HEK293 (cell line): ENCODE data around the gene SRRM5.

ENCODE experiments used
- ATF2 ChIP-seq: fragments of 450-650 bp; formaldehyde crosslinking; IDR thresholded peaks from 2 replicates; pipeline ENCODE4 v1.5.1; 2016; ENCODE audit warnings: missing biosample characterization, missing genetic modification characterization, low read depth
- GFI1B ChIP-seq: fragments of 450-650 bp; formaldehyde crosslinking; IDR thresholded peaks from 2 replicates; pipeline ENCODE4 v1.5.1; 2016; ENCODE audit warnings: missing biosample characterization, missing genetic modification characterization
- HOXA7 ChIP-seq: sonication (generic); formaldehyde crosslinking; IDR thresholded peaks from 2 replicates; pipeline ENCODE4 v1.8.1; 2022; ENCODE audit warnings: missing genetic modification reagents, borderline replicate concordance
- MYNN ChIP-seq: fragments of 450-650 bp; formaldehyde crosslinking; IDR thresholded peaks from 2 replicates; pipeline ENCODE4 v1.5.1; 2016; ENCODE audit warnings: missing biosample characterization, missing genetic modification characterization, borderline replicate concordance
- MZF1 ChIP-seq: fragments of 450-650 bp; formaldehyde crosslinking; IDR thresholded peaks from 2 replicates; pipeline ENCODE4 v1.5.1; 2017; ENCODE audit warnings: missing biosample characterization, missing genetic modification characterization, borderline replicate concordance
- REPIN1 ChIP-seq: fragments of 450-650 bp; formaldehyde crosslinking; IDR thresholded peaks from 2 replicates; pipeline ENCODE4 v1.5.1; 2017; ENCODE audit warnings: missing biosample characterization, missing genetic modification characterization, low read depth
- SCRT2 ChIP-seq: fragments of 450-650 bp; formaldehyde crosslinking; IDR thresholded peaks from 2 replicates; pipeline ENCODE4 v1.5.1; 2016; ENCODE audit warnings: missing biosample characterization, missing genetic modification characterization
- ZBTB11 ChIP-seq: fragments of 450-650 bp; formaldehyde crosslinking; conservative IDR thresholded peaks from 2 replicates; pipeline ENCODE4 v1.5.1; 2016; ENCODE audit warnings: low read depth, missing biosample characterization, missing genetic modification characterization
- ZFP3 ChIP-seq: fragments of 450-650 bp; formaldehyde crosslinking; IDR thresholded peaks from 2 replicates; pipeline ENCODE4 v1.5.1; 2016; ENCODE audit warnings: low read depth, missing biosample characterization, missing genetic modification characterization
- ZIC2 ChIP-seq: fragments of 450-650 bp; formaldehyde crosslinking; IDR thresholded peaks from 2 replicates; pipeline ENCODE4 v1.5.1; 2016; ENCODE audit warnings: missing biosample characterization, missing genetic modification characterization
- ZNF112 ChIP-seq: fragments of 450-650 bp; formaldehyde crosslinking; IDR thresholded peaks from 2 replicates; pipeline ENCODE4 v1.5.0; 2017; ENCODE audit warnings: missing biosample characterization, missing genetic modification characterization
- ZNF2 ChIP-seq: fragments of 450-650 bp; formaldehyde crosslinking; IDR thresholded peaks from 2 replicates; pipeline ENCODE4 v1.5.1; 2016; ENCODE audit warnings: missing biosample characterization, missing genetic modification characterization
- ZNF214 ChIP-seq: fragments of 450-650 bp; formaldehyde crosslinking; IDR thresholded peaks from 2 replicates; pipeline ENCODE4 v1.5.1; 2017; ENCODE audit warnings: missing biosample characterization, mild to moderate bottlenecking, missing genetic modification characterization, borderline replicate concordance
- ZNF324 ChIP-seq: fragments of 450-650 bp; formaldehyde crosslinking; IDR thresholded peaks from 2 replicates; pipeline ENCODE4 v1.5.1; 2016; ENCODE audit warnings: missing biosample characterization, missing genetic modification characterization
- ZNF398 ChIP-seq: fragments of 450-650 bp; formaldehyde crosslinking; IDR thresholded peaks from 2 replicates; pipeline ENCODE4 v1.5.1; 2017; ENCODE audit warnings: missing biosample characterization, missing genetic modification characterization
- ZNF548 ChIP-seq: fragments of 450-650 bp; formaldehyde crosslinking; IDR thresholded peaks from 2 replicates; pipeline ENCODE4 v1.5.1; 2016; ENCODE audit warnings: missing biosample characterization, missing genetic modification characterization
- ZNF555 ChIP-seq: fragments of 450-650 bp; formaldehyde crosslinking; conservative IDR thresholded peaks from 2 replicates; pipeline ENCODE4 v1.5.1; 2017; ENCODE audit warnings: missing biosample characterization, mild to moderate bottlenecking, missing genetic modification characterization, inconsistent platforms
- ZNF660 ChIP-seq: fragments of 450-650 bp; IDR thresholded peaks from 2 replicates; pipeline ENCODE4 v1.5.1; 2018; ENCODE audit warnings: missing biosample characterization, mild to moderate bottlenecking, missing genetic modification characterization
- ZNF785 ChIP-seq: fragments of 450-650 bp; formaldehyde crosslinking; IDR thresholded peaks from 2 replicates; pipeline ENCODE4 v1.5.1; 2016; ENCODE audit warnings: missing biosample characterization, missing genetic modification characterization
- ZNF830 ChIP-seq: fragments of 450-650 bp; IDR thresholded peaks from 2 replicates; pipeline ENCODE4 v1.5.0; 2018; ENCODE audit warnings: missing biosample characterization, missing genetic modification characterization, low read depth, mild to moderate bottlenecking, moderate library complexity
- ZNF843 ChIP-seq: fragments of 450-650 bp; formaldehyde crosslinking; IDR thresholded peaks from 2 replicates; pipeline ENCODE4 v1.5.1; 2016; ENCODE audit warnings: missing biosample characterization, missing genetic modification characterization
- ZSCAN16 ChIP-seq: fragments of 450-650 bp; formaldehyde crosslinking; IDR thresholded peaks from 2 replicates; pipeline ENCODE4 v1.5.1; 2016; ENCODE audit warnings: missing biosample characterization, missing genetic modification characterization
- ZSCAN23 ChIP-seq: fragments of 450-650 bp; formaldehyde crosslinking; IDR thresholded peaks from 2 replicates; pipeline ENCODE4 v1.5.1; 2016; ENCODE audit warnings: missing biosample characterization, missing genetic modification characterization
- TF ChIP-seq, protein P1 (sequence below): fragments of 450-650 bp; IDR thresholded peaks from 2 replicates; pipeline ENCODE4 v1.5.1; 2018; ENCODE audit warnings: missing biosample characterization, mild to moderate bottlenecking, missing genetic modification characterization
- TF ChIP-seq, protein P2 (sequence below): fragments of 450-650 bp; formaldehyde crosslinking; IDR thresholded peaks from 2 replicates; pipeline ENCODE4 v1.5.1; 2016; ENCODE audit warnings: missing biosample characterization, missing genetic modification characterization
- TF ChIP-seq, protein P3 (sequence below): fragments of 450-650 bp; formaldehyde crosslinking; IDR thresholded peaks from 2 replicates; pipeline ENCODE4 v1.5.1; 2016; ENCODE audit warnings: missing biosample characterization, missing genetic modification characterization
- TF ChIP-seq, protein P4 (sequence below): fragments of 450-650 bp; formaldehyde crosslinking; IDR thresholded peaks from 2 replicates; pipeline ENCODE4 v1.5.1; 2017; ENCODE audit warnings: missing biosample characterization, missing genetic modification characterization

SRRM5 gene

DNA sequence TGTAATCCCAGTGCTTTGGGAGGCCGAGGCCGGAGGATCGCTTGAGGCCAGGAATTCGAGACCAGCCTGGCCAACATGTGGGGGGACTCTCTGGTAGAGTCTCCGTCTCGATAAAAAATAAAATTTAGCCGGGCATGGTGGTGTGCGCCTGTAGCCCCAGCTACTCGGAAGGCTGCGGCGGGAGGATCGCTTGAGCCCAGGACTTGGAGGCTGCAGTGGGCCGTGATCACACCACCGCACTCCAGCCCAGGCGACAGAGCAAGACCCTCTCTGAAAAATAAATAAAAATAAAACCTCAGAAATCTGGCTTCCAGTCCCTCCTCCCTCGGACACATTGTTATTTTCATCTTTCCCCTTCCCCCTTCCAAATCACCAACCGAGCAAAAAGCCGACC lies 16.3 kb upstream of the SRRM5 start (continued):
- TF ChIP-seq MYNN (tag by site-specific recombination) (no peak), ZBTB11 (tag by site-specific recombination) (peak; percentile 11), MZF1 (0 out of 2 replicates have a peak, but pooled peaks have one; percentile 11), ZNF660 (tag by site-specific recombination) (peak; percentile 68; the same call in 1 of the 2 replicates), REPIN1 (0 out of 2 replicates have a peak, but pooled peaks have one; percentile 74), ZNF830 (tag by site-specific recombination) (no peak), ZNF843 (tag by site-specific recombination) (0 out of 2 replicates have a peak, but pooled peaks have one; percentile 34), ZNF555 (tag by site-specific recombination) (no peak), ZFP3 (tag by site-specific recombination) (peak; percentile 85), ZIC2 (tag by site-specific recombination) (0 out of 2 replicates have a peak, but pooled peaks have one; percentile 55), ZSCAN16 (0 out of 2 replicates have a peak, but pooled peaks have one; percentile 66), GFI1B (peak; percentile 89), ZNF398 (tag by site-specific recombination) (no peak), HOXA7 (no peak), ATF2 (no peak), ZSCAN23 (0 out of 2 replicates have a peak, but pooled peaks have one; percentile 16), ZNF548 (tag by site-specific recombination) (0 out of 2 replicates have a peak, but pooled peaks have one; percentile 41), ZNF112 (tag by site-specific recombination) (no peak), ZNF785 (tag by site-specific recombination) (0 out of 2 replicates have a peak, but pooled peaks have one; percentile 26), SCRT2 (tag by site-specific recombination) (peak; percentile 59; the same call in 1 of the 2 replicates), ZNF214 (tag by site-specific recombination) (0 out of 2 replicates have a peak, but pooled peaks have one; percentile 18), ZNF2 (tag by site-specific recombination) (peak; percentile 77), ZNF324 (peak; percentile 59)
- TF ChIP-seq, protein P1, sequence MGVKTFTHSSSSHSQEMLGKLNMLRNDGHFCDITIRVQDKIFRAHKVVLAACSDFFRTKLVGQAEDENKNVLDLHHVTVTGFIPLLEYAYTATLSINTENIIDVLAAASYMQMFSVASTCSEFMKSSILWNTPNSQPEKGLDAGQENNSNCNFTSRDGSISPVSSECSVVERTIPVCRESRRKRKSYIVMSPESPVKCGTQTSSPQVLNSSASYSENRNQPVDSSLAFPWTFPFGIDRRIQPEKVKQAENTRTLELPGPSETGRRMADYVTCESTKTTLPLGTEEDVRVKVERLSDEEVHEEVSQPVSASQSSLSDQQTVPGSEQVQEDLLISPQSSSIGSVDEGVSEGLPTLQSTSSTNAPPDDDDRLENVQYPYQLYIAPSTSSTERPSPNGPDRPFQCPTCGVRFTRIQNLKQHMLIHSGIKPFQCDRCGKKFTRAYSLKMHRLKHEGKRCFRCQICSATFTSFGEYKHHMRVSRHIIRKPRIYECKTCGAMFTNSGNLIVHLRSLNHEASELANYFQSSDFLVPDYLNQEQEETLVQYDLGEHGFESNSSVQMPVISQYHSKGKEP (tag by site-specific recombination): peak; percentile 67; the same call in 1 of the 2 replicates
- TF ChIP-seq, protein P2, sequence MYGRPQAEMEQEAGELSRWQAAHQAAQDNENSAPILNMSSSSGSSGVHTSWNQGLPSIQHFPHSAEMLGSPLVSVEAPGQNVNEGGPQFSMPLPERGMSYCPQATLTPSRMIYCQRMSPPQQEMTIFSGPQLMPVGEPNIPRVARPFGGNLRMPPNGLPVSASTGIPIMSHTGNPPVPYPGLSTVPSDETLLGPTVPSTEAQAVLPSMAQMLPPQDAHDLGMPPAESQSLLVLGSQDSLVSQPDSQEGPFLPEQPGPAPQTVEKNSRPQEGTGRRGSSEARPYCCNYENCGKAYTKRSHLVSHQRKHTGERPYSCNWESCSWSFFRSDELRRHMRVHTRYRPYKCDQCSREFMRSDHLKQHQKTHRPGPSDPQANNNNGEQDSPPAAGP (tag by site-specific recombination): peak; percentile 8; the same call in 1 of the 2 replicates
- TF ChIP-seq, protein P3, sequence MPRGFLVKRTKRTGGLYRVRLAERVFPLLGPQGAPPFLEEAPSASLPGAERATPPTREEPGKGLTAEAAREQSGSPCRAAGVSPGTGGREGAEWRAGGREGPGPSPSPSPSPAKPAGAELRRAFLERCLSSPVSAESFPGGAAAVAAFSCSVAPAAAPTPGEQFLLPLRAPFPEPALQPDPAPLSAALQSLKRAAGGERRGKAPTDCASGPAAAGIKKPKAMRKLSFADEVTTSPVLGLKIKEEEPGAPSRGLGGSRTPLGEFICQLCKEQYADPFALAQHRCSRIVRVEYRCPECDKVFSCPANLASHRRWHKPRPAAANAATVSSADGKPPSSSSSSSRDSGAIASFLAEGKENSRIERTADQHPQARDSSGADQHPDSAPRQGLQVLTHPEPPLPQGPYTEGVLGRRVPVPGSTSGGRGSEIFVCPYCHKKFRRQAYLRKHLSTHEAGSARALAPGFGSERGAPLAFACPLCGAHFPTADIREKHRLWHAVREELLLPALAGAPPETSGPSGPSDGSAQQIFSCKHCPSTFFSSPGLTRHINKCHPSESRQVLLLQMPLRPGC (tag by site-specific recombination): 0 out of 2 replicates have a peak, but pooled peaks have one; percentile 11
- TF ChIP-seq, protein P4, sequence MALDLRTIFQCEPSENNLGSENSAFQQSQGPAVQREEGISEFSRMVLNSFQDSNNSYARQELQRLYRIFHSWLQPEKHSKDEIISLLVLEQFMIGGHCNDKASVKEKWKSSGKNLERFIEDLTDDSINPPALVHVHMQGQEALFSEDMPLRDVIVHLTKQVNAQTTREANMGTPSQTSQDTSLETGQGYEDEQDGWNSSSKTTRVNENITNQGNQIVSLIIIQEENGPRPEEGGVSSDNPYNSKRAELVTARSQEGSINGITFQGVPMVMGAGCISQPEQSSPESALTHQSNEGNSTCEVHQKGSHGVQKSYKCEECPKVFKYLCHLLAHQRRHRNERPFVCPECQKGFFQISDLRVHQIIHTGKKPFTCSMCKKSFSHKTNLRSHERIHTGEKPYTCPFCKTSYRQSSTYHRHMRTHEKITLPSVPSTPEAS (tag by site-specific recombination): peak; percentile 31; the same call in 1 of the 2 replicates
